Nephron (organoid): ENCODE measurements around the gene PRF1.
A peak's percentile ranks its signal among the peaks of the same experiment; 100 is the strongest.

Experiments used
- H3K27ac Mint-ChIP-seq, 3 experiments: 2 replicates each; pipeline ENCODE4 v1.8.0; 2020; ENCODE audit warnings: mixed read lengths in 3 of 3, mild to moderate bottlenecking in 2 of 3, moderate library complexity in 1 of 3
- H3K27me3 Mint-ChIP-seq: 2 replicates; pipeline ENCODE4 v1.8.0; 2021; ENCODE audit warnings: low read depth, mild to moderate bottlenecking, moderate library complexity, mixed read lengths
- H3K36me3 Mint-ChIP-seq: 2 replicates; pipeline ENCODE4 v1.8.0; 2020; ENCODE audit warnings: low read depth, mixed read lengths
- H3K4me1 Mint-ChIP-seq: 2 replicates; pipeline ENCODE4 v1.8.0; 2020; ENCODE audit warnings: mixed read lengths
- H3K4me3 Mint-ChIP-seq, 3 experiments: 2 replicates each; pipeline ENCODE4 v1.8.0; 2020; ENCODE audit warnings: mild to moderate bottlenecking in 3 of 3, mixed read lengths in 3 of 3, moderate library complexity in 2 of 3
- H3K9me3 Mint-ChIP-seq: 2 replicates; pipeline ENCODE4 v1.8.0; 2020; ENCODE audit warnings: mixed read lengths
- TF ChIP-seq, protein P1 (sequence below), 3 experiments: fragments of 200-600 bp; sonication (generic); IDR thresholded peaks; one replicate each; pipeline ENCODE4 v1.5.0; 2021; ENCODE audit warnings: antibody characterized with exemption in 3 of 3; ENCODE audit not compliant: unreplicated experiment in 3 of 3

The PRF1 gene

DNA sequence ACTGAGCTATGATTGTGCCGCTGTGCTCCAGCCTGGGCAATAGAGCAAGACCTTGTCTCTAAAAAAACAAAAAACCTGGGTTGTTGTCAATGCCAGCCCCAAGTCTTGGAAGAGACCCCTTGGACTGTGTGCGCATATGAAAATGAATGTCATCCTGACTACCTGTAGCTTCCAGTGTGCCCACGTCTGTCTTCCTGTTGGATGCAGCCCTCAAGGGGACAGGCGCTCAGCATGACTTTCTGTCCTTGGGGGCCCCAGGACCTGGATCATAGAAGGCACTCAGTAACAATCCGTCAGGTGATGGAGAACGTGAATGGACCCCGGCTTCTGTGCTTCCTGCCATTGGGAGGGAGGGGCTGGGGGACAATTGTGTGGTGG, 9.0 kb downstream of the PRF1 start:
- no peaks in the 10 kb centered on the region for H3K9me3 Mint-ChIP-seq
- H3K27me3 Mint-ChIP-seq: peaks cover 21% of the 10 kb centered on the region
- TF ChIP-seq, protein P1, sequence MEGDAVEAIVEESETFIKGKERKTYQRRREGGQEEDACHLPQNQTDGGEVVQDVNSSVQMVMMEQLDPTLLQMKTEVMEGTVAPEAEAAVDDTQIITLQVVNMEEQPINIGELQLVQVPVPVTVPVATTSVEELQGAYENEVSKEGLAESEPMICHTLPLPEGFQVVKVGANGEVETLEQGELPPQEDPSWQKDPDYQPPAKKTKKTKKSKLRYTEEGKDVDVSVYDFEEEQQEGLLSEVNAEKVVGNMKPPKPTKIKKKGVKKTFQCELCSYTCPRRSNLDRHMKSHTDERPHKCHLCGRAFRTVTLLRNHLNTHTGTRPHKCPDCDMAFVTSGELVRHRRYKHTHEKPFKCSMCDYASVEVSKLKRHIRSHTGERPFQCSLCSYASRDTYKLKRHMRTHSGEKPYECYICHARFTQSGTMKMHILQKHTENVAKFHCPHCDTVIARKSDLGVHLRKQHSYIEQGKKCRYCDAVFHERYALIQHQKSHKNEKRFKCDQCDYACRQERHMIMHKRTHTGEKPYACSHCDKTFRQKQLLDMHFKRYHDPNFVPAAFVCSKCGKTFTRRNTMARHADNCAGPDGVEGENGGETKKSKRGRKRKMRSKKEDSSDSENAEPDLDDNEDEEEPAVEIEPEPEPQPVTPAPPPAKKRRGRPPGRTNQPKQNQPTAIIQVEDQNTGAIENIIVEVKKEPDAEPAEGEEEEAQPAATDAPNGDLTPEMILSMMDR (IDR thresholded peaks at IDR 0.05; ENCODE audit: unreplicated experiment in 3 of 3): no peak

DNA sequence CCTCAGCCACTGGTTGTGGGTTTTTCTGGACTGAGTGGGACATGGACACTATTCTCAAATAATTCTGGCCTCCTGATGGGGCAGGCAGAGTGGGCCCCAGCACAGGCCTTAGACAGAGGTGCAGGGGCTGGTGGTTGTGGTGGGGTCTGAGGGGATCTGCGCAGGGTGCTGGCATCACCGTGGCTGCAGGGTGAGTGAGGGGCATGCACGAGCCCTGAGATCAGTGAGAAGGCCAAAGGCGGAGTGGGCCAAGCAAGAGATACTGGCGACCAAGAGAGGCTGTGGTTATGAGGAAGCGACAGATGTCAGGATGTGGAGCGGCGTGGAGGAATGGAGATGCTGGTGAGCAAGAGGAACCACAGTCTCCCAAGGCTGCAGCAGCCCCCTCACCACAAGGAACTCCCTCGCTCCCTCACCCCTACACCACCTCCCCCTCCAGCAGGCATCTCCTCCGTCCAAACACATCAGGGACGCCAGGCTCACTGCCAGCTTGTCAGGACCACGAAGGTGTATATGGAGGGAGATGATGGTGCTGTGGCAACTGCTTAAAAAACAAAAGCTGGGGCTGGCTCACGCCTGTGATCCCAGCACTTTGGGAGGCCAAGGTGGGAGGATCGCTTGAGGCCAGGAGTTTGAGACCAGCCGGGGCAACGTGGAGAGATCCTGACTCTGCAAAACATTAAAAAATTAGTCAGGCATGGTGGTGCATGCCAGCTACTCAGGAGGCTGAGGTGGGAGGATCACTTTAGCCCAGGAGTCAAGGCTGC, 9.6 kb downstream of the PRF1 start:
- Mint-ChIP-seq H3K9me3 (no peaks in the 10 kb centered on the region), H3K4me1 (peaks cover 64% of the 10 kb centered on the region), H3K27ac (peak overlapping the region in 2 of 3 experiments; percentile 60 to 70), H3K27me3 (peaks cover 21% of the 10 kb centered on the region), H3K4me3 (no peak overlapping the region), H3K36me3 (no peaks in the 10 kb centered on the region)
- TF ChIP-seq, protein P1 (IDR thresholded peaks at IDR 0.05; ENCODE audit: unreplicated experiment in 3 of 3): no peak

More for the DNA sequence above, 9.0 kb downstream of the PRF1 start:
- H3K4me1 Mint-ChIP-seq: peaks cover 58% of the 10 kb centered on the region
- no peaks in the 10 kb centered on the region for H3K36me3 Mint-ChIP-seq
- H3K27ac Mint-ChIP-seq: no peak overlapping the region
- H3K4me3 Mint-ChIP-seq: no peak overlapping the region

DNA sequence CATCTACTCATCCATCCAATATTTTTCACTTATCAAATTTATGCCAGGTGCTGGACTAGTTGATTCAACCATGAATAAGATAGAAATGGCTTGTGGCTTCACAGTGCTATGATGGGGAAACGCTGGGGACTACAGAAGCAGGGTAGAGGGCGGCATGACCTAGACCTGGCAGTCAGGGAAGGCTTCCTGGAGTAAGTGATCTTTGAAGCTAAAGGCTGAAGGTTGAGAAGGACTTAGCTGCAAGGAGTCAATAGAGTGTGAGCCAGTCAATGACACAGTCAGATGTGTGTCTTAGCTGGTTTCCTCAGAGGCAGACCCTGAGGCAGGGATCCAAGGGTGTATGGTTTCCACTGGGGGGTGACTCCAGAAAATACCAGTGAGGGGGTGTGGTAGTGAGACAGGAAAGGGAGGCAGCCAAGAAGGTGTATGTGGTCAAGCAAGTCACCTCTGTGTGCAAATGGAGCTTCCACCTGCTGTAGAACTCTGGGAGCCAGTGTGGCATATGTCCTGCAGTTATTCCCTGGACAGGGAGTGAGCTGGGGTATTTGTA, 10.3 kb downstream of the PRF1 start:
- Mint-ChIP-seq H3K27me3 (peaks cover 20% of the 10 kb centered on the region), H3K4me1 (peaks cover 65% of the 10 kb centered on the region)
- TF ChIP-seq, protein P1 (IDR thresholded peaks at IDR 0.05; ENCODE audit: unreplicated experiment in 3 of 3): no peak

DNA sequence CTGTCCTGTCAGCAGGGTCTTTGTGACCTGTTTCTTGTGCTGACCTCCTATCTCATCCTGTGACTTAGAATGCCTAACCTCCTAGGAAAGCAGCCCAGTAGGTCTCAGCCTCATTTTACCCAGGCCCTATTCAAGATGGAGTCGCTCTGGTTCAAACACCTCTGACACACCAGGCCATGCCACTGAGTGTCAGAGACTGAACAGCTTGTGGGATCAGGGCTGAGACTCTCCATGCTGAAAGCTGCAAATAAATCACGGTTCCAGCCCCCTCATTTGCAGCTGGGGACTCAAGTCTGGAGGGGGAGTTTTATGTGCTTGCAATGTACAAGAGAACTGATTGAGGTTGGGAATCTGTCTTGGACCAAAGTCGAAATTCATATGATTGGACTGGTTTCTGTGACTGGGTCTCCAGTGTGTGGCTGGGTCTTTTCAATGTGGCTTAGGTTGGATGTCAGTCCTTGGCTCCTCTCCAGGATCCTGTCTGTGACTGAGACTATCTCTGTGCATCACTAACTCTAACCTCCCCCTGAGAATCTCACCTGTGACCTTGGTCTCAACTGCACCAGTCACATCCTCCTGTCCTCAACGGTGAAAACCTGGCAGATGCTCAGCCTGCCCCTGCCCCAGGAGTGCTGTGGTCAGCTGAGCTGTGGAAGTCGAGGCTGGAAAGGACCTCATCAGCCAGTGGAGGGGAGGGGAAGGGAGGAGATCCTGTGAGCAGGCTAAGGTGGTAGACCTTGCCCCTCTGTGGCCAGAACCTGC, 11.7 kb downstream of the PRF1 start:
- Mint-ChIP-seq H3K27ac (peak overlapping the region in 2 of 3 experiments; percentile 14 to 90), H3K9me3 (no peaks in the 10 kb centered on the region), H3K4me1 (peaks cover 65% of the 10 kb centered on the region), H3K4me3 (no peak overlapping the region), H3K27me3 (peaks cover 8% of the 10 kb centered on the region), H3K36me3 (no peaks in the 10 kb centered on the region)
- TF ChIP-seq, protein P1 (IDR thresholded peaks at IDR 0.05; ENCODE audit: unreplicated experiment in 3 of 3): no peak

More for the DNA sequence above, 10.3 kb downstream of the PRF1 start:
- peak overlapping the region in 1 of 3 experiments; percentile 60 for H3K27ac Mint-ChIP-seq
- no peaks in the 10 kb centered on the region for H3K36me3 Mint-ChIP-seq
- no peaks in the 10 kb centered on the region for H3K9me3 Mint-ChIP-seq
- no peak overlapping the region for H3K4me3 Mint-ChIP-seq

DNA sequence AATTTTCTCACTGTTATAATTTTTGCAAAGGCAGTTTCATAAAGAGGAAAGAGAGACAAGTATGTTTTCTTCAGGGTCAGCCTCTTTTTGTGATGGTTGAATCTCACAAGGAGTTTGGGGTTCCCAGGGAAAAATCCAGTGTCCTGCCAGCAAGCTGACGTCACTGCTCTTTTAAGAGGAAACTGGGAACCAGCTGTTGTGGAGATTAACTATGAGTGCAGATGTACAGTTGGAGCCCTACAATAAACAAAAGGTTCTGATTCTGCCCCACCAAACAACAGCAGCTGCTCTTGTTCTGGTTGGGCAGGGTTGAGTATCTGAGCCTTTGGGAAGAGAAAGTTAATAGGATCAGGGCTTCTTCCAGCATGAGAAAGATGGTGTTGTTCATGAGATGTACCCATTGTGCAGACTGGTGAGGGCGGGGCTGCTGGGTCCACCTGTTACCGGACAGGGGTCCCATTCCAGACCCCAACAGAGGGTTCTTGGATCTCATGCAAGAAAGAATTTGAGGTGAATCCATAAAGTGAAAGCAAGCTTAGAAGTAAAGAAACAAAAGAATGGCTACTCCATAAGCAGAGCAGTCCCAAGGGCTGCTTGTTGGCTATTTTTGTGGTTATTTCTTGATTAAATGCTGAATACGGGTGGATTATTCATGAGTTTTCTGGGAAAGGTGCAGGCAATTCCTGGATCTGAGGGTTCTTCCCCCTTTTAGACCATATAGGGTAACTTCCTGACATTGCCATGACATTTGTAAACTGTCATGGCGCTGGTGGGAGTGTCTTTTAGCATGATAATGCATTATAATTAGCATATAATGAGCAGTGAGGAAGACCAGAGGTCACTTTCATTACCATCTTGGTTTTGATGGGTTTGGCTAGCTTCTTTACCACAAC, 12.5 kb downstream of the PRF1 start:
- H3K27me3 Mint-ChIP-seq: peaks cover 8% of the 10 kb centered on the region
- no peaks in the 10 kb centered on the region for H3K9me3 Mint-ChIP-seq
- H3K4me3 Mint-ChIP-seq: peak overlapping the region in 1 of 3 experiments; percentile 6
- TF ChIP-seq, protein P1 (IDR thresholded peaks at IDR 0.05; ENCODE audit: unreplicated experiment in 3 of 3): no peak
- peaks cover 68% of the 10 kb centered on the region for H3K4me1 Mint-ChIP-seq
- peak overlapping the region; percentile 12 to 90 (median 74) for H3K27ac Mint-ChIP-seq
- no peaks in the 10 kb centered on the region for H3K36me3 Mint-ChIP-seq
